ENCODE results near the gene DCPS.

GRCh38 chr11:126307706-126308105, 3.8 kb downstream of the DCPS start:
- no peak for TF ChIP-seq POLR2A (IDR thresholded peaks at IDR 0.05)
- peak in 4 of 7 experiments; percentile 10 to 49 (median 39) for TF ChIP-seq CTCF (IDR thresholded peaks at IDR 0.05)

Data from body of pancreas (tissue), 4 donors.